Stimulated activated CD8-positive, alpha-beta memory T cell treated with anti-CD3 and anti-CD28 coated beads, Interleukin-12 subunit alpha, Interleukin-12 subunit beta, amount 100 ng/mL, for 24 hours (primary cell): ENCODE results near the gene RPL28.

Experiments
- DNase-seq: peaks from one replicate; pipeline ENCODE4 v3.0.0-alpha.2; 2020; ENCODE audit errors: extremely low read depth

RPL28 gene

DNA sequence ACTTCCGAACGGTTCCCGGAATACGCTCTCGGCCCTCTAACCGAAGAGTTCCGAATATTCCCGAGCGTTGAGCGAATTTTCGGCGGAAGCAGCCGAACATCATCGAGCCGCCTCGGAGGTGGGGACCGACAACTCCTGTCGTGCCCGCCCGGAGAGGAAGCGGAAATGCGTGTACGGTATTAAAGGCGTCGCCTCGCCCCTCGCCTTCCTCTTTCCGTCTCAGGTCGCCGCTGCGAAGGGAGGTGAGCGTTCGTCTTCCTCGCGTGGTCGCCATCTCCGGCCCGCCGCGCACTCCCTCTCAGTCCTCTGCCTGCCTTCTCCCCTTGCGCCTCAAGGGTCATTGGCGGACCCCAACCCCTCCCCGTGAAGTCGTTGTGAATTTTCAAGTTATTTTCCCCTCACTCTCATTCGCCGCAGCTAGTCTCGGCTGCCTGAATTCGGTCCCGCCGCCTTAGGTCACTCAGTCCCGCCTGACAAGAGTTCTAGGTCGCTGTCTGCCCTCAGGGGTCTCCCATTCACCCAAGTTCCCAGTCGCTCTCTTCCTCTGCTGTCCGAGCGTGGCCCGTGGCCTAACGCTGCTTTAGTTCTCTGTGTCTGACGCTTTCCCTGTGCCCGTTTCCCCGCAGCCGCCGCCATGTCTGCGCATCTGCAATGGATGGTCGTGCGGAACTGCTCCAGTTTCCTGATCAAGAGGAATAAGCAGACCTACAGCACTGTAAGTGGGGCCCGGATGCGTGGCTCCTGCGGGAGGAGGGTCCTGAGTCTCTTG, at the start of gene RPL28:
Gene RPL28 (plus strand): TSS at position 209 of the 769 bp plus-strand sequence. CDS start 426 bp downstream, at position 635.
- DNase-seq = peak; percentile 96

DNA sequence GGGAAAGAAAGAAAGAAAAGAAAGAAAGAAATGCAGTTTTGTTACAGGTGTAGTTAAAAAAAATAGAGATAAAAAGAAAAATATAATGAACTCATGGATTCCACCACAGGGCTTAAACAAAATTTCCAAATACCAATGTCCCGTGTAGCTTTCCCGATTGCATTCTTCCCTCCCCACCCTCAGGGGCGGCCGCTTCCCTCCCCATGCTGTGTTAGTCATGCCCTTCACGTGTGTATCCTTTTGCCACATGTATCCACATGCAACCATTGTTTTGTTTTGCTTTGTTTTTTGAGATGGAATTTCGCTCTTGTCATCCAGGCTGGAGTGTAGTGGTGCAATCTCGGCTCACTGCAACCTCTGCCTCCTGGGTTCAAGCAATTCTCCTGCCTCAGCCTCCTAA, 49.6 kb upstream of the RPL28 start:
- DNase-seq = no peak

DNA sequence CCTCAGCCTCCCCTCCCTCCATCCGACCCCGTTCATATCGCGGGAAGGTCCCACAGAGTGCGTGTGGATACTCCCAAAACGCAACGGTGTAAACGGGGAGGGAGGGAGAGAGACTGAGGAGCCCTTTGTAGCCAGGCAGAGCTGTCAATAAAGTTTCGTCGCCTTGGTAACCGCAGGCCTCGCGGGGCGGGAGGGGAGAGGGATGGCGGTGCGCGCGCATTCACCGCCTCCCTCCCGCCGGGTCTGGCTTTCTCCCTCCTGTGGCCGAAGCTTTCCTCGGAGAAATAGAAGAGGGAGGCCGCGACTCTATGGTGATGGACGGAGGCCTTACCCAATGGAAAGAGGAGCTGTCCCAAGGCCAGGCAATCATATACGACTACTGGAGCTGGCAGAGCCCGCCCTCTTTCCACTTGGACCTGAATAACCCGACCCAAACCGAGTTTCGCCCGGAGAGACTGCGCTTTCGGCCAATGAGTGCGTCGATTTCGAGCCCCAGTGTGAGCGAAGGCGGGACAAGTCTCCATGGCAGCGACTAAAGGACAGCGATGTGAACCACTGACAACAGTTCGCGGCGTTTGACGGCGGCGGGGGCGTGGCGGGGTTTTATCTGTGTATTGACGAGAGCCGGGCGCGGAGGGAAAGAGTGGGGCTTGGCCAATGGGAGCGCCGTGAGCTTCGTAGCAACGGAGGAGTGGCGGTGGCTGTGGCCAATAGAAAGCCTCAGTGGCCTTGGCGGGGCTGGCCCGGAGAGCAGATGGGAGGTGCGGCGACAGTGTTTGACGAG, 46.4 kb upstream of the RPL28 start, which contains the start of gene KMT5C:
Gene KMT5C (plus strand): TSS at position 772 of the 784 bp plus-strand sequence. CDS start 2,061 bp downstream, outside the sequence.
- peak; percentile 100 for DNase-seq

DNA sequence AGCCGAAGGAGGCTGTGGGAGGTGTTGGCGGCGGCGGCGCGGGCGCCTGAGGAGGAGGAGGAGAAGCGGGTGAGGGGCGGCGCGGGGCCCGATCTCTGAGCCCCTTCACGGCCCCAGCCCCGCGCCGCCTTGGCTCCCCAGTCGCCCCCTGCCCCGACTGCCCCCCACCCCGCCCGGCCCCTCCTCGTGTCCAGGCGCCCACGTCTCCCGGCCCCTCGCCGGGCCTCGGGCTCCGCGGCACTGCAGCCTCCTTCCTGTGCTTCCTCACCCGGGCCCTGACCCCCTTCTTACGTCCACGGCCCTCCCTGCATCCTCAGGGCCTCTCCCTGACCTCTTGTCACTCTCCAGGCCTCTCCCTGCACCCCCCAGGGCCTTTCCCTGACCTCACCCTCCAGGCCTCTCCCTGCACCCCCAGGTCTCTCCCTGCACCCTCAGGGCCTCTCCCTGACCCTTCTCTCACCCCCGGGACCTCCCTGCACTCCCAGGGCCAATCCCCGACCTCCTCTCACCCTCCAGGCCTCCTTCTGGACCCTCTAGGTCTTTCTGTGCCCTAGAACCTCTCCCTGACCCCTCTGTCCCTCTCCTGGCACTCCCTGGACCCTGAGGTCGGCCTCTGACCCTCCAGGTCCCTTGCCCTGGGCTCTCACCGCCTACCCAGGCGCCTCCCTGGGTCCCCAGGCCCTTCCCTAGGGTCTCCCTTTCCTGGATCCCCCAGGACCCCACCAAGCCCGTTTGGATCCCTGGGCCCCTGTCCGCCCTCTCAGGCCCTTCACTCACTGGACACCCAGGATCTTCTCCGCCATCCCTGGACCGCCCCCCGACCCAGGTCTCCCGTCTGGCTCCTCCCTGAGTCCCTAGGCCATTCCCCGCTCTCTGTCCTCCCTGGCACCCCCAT, 45.6 kb upstream of the RPL28 start:
- no peak for DNase-seq

DNA sequence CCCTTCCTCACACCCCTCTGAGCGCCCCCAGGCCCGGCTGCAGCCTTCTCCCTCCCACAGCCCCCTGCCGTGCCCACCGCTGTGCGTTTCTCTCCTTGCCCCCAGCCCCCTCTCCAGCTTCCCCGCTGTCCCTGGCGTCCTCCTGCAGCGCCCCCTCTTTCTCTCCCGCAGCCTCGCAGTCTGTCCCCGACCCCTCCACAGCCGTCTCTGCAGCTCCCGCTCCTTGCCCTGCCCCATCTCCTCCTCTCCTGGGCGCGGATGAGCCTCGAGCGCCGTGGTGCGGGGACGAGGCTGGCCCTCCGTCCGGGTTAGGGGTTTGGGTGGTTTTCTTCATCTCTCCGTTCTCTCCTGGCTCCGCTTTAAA, 45.0 kb upstream of the RPL28 start:
- no peak for DNase-seq

DNA sequence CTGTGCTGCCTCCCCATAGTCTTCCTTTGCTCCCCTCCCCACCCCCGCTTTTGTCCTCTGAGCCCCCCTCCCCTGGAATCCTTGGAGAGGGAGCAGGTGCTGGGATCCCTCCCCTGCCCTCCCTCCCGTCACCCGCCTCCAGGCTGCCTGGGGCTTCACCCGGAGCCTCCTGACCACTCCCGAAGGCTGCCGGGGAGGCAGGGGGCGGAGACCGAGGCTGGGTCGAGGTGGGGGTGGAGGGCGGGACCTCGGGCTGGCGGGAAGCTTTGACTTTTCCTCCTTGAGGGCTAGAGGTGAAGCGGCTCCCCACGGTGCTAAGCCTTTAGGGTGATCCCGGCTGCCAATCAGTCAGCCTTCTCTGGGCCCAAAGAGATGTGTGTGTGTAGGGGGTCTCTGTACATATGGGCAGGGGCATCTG, 44.6 kb upstream of the RPL28 start:
- peak; percentile 43 for DNase-seq

DNA sequence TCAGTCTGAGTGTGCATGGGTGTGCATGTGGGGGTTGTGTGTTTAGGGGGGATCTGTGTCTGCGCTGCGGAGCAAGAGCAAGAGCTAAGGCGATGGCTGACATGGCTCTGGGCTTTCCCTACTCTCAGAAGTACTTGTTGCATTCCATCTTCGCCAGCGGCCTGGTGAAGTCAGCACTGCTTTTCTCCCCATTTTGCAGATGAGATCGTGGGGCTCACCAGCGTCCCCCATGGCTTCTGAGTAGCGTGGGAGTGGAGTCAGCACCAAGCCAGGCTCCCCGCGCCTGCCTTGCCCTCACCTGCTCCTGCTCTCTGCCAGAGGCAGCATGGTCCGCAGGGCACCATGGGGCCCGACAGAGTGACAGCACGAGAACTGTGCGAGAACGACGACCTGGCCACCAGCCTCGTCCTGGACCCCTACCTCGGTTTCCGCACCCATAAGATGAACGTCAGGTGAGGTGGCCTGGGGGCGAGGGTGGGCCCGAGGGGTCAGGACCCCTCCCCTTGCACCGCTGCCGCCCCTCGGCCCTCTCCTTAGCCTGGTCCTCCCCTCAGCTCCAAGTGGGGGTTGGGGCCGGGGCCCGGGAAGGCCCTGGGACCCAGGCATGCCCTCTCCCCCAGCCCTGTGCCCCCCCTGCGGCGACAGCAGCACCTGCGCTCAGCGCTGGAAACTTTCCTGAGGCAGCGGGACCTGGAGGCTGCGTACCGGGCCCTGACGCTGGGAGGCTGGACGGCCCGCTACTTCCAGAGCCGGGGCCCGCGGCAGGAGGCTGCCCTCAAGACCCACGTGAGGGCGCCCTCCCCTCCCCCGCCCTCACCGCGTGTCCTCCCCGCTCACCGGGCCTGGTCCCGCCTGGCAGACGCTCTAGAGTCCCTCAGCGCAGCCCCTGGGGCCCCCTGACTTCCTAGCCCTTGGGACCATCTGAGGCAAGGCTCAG, 43.9 kb upstream of the RPL28 start:
- DNase-seq = no peak

DNA sequence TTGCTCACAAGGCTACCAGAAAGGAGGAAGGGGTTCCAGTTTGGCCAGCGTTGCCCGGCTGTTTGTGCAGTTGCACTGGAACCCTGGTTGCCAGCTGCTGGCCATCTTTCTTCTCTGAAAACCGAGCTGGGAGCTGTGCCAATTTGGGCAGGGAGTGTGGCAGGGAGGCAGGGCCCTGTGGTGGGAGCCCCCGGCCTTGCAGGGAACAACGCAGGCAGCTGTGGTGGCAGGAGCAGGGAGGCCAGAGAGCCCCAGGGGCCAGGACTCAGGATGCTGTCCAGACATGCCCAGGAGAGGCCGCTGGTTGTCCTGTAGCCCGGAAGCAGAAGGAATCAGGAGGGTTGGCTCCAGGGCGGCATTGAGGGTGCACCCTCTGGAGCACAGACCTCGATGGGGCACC, 41.3 kb upstream of the RPL28 start:
- DNase-seq = no peak

DNA sequence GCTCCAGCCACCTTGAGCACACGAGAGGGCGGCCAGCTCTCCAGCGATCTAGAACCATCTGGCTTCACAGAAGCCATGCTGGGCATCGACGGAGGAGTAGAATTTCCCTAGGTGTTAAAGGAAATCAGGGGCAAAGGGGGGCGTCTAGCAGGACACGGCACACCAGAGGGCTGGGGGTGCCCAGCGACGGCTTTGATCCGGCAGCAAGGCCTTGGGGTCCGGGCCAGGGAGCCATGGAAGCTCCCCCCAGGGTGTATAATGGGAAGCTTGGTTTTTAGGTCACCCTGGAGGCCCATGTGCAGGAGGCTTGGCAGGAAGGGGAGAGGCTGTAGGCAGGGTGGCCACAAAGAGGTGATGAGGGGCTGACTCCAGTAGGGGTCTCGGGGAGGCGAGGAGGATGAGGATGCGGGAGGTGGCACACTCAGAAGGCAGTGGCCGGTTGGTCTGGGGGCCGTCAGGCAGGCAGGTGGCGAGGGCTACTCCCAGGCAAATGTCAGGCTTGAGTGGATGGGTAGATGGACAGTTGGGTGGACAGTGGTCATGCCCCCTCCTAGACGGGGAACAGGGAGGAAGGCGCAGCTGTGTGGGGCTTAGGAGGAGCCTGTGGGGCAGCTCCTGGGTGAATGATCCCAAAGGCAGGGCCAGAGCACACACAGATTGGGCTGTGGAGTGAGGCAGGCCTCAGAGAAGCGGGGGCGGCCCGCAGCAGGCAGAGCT, 40.5 kb upstream of the RPL28 start:
- DNase-seq = no peak

DNA sequence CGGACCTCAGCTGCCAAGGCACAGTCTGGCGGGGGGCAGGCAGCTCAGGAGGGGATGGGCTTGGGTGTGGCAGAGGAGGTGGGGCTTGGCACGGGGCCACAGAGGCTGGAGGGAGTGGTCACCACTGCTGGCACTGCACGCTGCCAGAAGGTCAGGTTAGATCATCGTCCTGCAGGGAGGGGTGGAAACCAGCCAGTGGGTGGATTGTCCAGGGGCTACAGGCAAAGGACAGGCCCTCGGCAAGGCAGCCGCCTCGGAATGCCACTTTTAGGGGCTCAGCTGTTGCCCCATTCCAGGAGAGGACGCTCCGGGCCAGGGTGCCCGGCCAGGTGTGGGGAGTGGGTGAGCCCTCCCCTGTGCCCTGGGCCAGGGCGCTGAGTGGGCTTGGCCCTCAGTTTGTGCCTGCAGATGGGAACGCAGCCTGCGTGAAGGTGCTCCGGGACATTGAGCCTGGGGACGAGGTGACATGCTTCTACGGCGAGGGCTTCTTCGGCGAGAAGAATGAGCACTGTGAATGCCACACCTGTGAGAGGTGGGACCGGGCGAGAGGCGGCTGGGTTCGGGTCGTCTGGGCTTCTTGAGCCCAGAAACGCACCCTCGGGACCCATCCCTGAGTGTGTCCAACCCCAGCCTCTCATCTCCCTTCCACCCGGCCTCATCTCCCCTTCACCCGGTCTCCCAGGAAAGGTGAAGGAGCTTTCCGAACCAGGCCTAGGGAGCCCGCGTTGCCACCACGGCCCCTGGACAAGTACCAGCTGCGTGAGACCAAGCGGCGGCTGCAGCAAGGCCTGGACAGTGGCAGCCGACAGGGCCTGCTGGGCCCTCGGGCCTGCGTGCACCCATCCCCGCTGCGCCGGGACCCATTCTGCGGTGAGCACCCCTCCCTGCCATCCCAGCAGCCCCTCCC, 39.7 kb upstream of the RPL28 start:
- no peak for DNase-seq

DNA sequence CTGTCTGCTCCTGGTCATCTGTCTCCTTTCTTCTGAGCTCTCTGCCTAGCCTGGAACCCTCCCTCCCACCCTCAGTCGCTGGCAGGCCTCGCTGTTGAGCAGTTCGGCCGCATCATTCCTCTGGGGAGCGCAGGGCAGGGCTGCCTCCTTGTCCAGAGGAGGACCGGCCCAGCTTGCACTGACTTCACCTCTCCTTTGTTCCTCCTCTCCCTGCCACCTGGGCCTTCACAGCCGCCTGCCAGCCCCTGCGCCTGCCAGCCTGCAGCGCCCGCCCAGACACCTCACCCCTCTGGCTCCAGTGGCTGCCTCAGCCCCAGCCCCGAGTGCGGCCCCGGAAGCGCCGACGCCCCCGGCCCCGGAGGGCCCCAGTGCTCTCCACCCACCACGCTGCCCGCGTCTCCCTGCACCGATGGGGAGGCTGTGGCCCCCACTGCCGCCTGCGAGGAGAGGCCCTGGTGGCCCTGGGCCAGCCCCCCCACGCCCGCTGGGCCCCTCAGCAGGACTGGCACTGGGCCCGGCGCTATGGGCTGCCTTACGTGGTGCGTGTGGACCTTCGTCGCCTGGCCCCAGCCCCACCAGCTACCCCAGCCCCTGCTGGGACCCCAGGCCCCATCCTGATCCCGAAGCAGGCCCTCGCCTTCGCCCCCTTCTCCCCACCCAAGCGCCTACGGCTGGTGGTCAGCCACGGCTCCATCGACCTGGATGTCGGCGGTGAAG, 38.8 kb upstream of the RPL28 start:
- no peak for DNase-seq

DNA sequence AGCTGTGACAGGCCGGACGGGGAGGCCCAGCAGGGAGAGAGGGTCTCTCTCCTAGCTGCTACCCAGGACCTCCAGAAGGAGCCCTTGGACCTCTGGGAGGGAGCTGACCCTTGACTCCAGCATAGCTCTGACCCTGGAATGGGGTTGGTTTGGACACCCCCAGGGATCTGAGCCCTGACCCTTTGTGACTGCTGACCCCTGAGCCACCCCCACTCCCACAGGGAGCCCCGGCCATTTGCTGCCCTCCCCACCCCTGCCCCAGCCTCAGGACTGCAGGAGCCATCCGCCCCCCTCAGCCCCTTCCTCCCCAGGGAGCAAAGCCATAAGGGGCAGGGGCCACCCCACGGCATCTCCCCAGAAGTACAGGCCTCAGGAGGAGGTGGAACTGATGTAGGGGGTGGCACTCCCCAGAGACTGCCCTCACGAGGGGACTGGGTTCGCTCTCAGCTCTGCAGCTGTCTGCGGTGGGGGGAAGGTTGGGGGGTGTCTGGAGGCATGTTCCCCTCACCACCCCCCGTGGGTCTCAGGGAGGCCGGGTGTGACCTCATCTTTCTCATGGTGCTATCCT, 38.2 kb upstream of the RPL28 start:
- no peak for DNase-seq

DNA sequence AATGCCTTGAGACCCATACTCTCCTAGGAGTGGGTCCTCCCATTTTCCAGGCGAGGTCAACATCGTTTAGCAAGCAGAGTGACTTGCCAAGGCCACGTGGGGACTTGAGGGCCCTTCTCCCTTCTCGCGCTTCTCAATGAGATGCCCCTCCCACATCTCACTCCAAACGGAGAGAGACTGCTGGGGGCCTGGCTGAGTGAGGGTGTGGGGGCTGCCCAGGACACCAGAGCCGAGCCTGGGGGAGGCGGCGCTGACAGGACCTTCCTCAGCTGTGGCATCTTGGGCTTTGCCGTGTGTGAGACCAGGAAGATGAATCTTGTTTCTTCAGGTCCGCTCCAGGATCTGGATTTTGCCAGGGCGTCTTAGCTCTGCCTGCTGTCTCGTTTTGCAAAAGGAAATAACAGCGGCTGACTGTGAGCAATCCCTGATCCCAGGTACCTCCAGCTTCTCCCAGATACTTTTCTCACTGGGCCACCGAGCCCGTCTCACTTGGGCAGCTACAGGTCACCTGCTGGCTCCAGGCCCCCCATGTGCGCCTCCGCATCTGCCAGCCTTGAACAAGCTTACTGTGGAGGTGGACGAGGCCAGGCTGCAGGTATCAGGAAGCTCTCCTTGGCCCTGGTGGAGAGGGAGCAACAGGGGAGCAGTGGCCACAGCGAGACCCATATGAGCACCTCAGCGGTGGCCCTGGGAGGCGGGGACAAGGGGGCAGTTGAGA, 37.3 kb upstream of the RPL28 start:
- no peak for DNase-seq

DNA sequence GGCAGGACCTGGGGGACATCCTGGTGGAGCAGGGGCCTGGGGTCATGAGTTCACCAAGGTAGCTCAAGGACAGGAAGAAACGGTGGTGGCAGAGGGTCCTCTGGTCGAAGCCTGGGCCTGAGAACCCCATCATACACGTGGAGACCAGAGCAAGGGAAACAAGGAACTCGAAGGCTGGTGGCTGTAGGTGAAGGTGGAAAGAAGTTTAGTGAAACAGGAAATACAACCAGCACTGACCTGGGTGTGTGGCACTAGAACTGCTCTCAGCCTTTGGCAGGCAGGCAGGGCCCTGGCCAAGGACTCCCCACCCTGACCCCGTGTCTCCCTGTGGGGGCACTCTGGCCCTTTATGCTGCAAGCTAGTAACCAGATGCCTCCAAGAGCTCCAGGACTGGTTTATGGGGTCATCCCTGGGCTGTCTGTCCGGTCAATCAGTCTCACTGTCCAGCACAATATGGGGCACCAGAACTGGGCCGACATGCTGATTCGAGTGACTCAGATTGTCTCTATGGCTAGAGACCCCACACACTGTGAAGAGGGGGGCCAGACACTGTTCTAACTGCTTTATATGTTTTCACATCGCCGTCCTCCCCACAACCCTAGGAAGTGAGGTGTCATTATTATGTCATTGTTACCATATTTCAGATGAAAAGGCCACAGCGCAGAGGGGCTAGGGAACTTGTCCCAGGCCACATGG, 35.0 kb upstream of the RPL28 start:
- no peak for DNase-seq

DNA sequence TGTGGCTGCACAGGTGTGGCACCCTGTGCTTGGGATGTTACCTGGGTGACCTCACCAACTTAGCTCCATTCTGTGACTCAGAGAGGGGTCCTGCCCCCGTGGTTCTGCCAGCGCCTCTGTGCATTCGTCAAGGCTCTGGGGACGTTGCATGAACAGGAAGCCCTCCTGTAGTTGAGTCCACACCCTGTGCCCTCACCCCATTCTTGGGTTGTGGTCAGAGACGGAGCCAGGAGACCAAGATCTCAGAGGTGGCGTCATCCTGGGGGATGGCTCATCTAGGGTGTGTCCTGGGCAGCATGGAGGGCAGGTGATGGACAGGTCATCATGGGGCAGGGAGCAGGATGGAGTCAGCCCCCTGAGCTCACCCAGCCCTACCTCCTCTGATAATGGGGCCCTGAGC, 33.7 kb upstream of the RPL28 start:
- DNase-seq = no peak

DNA sequence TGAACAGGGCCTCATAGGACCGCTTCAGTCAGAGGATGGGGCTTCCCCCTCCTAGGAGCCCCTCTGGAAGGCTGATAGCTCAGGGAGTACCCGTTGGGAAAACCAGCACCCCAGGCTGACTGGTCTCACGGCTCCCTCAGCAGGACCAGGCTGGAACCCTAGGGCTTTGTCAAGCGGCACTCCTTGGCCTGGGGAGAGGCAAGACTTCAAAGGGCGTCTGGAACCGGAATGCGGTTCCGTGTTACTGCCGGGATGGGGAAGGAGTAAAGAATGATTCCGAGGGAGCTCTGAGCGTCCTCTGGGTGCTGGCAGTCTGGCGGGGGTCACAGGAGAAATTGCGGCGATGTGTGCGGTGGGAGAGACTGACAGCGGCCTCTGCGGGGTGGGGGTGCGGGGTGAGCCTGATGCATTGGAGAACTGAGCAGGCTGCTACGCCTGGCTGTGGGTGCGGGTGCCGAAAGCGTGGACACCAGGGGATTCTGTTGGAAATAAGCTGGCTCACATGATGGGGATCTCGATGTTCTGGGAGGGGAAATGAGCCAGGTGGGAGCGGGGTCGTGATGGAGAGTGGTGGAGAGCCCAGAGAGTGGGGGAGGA, 33.1 kb upstream of the RPL28 start:
- no peak for DNase-seq
